BE2C (cell line): ENCODE data around the gene DEUP1.
"Not testable (repeated sequence)": the region's sequence is repeated elsewhere in the genome, so short reads cannot be mapped to it uniquely, and the experiment has no call there.

ENCODE experiments used
- DNase-seq: peaks from one replicate; pipeline ENCODE4 v3.0.0-alpha.2; 2020
- H3K27me3 ChIP-seq: fragments of 250-450 bp; sonication (Bioruptor Pico); 2 replicates; pipeline ENCODE4 v1.5.1; 2020; ENCODE audit warnings: mild to moderate bottlenecking
- H3K36me3 ChIP-seq: fragments of 250-450 bp; sonication (Bioruptor Pico); 2 replicates; pipeline ENCODE4 v1.5.1; 2020; ENCODE audit warnings: mild to moderate bottlenecking
- H3K4me1 ChIP-seq: fragments of 250-450 bp; sonication (Bioruptor Pico); 2 replicates; pipeline ENCODE4 v1.5.1; 2020
- H3K4me3 ChIP-seq: 2 replicates; pipeline ENCODE4 v1.5.1; 2011; ENCODE audit warnings: low read depth, low read length
- H3K9me3 ChIP-seq: fragments of 250-450 bp; sonication (Bioruptor Pico); 2 replicates; pipeline ENCODE4 v1.5.1; 2020
- TF ChIP-seq, protein P1 (sequence below): IDR thresholded peaks from 2 replicates; pipeline ENCODE4 v1.5.1; 2012; ENCODE audit warnings: mild to moderate bottlenecking, low read depth, low read length

Gene DEUP1

DNA sequence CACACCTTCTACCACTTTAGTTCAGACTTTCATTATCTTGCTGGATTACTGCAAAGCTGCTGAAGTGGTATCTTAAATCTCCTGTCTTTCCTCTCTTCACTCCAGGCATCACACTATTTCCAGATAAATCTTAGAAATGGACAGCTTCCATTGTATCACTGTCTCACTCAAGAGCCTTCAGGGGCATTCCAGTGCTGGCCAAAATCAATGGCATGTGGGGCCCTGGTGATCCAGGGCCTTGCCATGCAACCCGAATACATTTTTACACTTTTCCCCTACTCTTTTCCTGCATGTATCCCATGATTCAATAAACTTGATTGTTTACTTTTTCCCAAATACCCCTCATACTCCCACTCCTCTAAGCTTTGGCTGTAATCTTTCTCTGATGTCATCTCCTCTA is 39.4 kb upstream of the DEUP1 start:
- no peak for DNase-seq
- H3K4me3 ChIP-seq = no peak overlapping the region
- H3K36me3 ChIP-seq = no peaks in the 10 kb centered on the region
- H3K9me3 ChIP-seq = no peaks in the 10 kb centered on the region
- no peaks in the 10 kb centered on the region for H3K27me3 ChIP-seq
- H3K4me1 ChIP-seq = peaks cover 17% of the 10 kb centered on the region
- TF ChIP-seq, protein P1, sequence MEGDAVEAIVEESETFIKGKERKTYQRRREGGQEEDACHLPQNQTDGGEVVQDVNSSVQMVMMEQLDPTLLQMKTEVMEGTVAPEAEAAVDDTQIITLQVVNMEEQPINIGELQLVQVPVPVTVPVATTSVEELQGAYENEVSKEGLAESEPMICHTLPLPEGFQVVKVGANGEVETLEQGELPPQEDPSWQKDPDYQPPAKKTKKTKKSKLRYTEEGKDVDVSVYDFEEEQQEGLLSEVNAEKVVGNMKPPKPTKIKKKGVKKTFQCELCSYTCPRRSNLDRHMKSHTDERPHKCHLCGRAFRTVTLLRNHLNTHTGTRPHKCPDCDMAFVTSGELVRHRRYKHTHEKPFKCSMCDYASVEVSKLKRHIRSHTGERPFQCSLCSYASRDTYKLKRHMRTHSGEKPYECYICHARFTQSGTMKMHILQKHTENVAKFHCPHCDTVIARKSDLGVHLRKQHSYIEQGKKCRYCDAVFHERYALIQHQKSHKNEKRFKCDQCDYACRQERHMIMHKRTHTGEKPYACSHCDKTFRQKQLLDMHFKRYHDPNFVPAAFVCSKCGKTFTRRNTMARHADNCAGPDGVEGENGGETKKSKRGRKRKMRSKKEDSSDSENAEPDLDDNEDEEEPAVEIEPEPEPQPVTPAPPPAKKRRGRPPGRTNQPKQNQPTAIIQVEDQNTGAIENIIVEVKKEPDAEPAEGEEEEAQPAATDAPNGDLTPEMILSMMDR = no peak

DNA sequence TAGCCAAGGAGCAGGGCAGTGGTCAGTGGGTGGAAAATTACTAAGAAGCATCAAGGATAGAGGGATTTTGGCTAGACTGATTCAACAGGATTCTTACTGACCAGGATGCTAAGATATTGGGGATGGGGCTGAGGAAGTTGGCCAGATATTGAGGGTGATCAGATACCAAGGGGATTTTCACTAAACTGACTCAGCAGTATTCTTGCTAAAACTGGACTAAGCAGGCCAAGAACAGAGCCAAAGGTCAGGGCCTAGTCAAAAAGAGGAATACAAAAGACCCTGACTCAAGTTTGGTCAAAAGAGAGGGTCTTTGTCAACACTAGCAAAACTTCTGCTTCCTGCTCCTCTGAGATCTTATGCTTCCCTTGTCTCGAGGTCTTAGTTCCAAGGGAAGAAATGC is 38.6 kb upstream of the DEUP1 start:
- no peak overlapping the region for H3K4me3 ChIP-seq
- TF ChIP-seq, protein P1 = no peak
- peaks cover 22% of the 10 kb centered on the region for H3K4me1 ChIP-seq
- no peaks in the 10 kb centered on the region for H3K36me3 ChIP-seq
- no peaks in the 10 kb centered on the region for H3K27me3 ChIP-seq
- no peak for DNase-seq
- no peaks in the 10 kb centered on the region for H3K9me3 ChIP-seq

DNA sequence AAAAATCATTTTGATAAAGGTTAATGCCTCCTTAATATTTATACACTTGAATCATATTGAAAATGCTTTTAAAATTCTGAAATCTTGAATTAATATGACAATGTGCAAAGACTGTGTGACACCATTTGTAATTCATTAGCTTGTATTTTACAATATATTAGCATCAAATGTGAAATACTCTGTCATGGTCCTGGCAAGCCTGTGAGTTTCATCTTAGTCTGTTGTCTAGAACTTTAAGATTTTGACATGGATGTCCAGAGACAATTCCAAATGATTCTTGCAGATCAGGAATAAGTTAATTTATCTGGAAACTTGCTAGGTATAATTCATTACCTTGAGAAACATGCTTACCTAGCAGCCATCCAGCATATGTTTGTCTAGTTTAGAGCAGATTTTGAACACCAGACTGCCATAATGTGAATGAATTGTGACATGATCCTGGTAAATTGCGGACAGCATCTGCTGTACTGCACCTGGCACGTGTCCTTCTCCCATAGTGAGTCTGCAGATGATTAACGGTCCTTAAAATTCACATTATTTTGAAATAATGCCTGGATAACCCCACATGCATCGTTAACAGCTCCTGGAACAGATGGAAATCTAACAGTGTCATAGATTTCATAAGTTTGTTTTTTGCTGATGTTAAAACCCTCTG is 34.5 kb upstream of the DEUP1 start:
- Histone ChIP-seq H3K4me1 (peaks cover 7% of the 10 kb centered on the region), H3K36me3 (no peaks in the 10 kb centered on the region), H3K9me3 (no peaks in the 10 kb centered on the region), H3K27me3 (no peaks in the 10 kb centered on the region), H3K4me3 (no peak overlapping the region)
- DNase-seq = no peak
- TF ChIP-seq, protein P1 = no peak

DNA sequence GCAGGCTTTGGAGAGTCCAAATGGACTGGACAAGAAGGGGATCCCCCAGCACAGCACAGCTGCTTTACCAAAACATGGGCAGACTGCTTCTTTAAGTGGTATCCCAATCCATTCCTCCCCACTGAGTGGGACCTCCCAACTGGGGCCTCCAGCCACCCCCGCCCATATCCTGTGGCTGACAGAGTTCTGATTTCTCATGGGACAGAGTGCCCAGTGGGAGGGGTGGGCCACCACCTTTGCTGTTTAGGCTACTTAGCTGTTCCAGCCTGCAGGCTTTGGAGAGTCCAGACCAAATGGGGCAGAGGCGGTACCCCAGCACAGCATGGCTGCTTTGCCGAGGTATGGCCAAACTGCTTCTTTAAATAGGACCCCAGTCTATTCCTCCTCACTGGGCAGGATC is 26.9 kb upstream of the DEUP1 start:
- no peaks in the 10 kb centered on the region for H3K4me1 ChIP-seq
- H3K36me3 ChIP-seq = no peaks in the 10 kb centered on the region
- TF ChIP-seq, protein P1 = no peak
- DNase-seq = no peak
- no peak overlapping the region for H3K4me3 ChIP-seq
- 0 out of 2 replicates have a peak, but pooled peaks cover 3% of the 10 kb centered on the region for H3K9me3 ChIP-seq
- H3K27me3 ChIP-seq = no peaks in the 10 kb centered on the region

DNA sequence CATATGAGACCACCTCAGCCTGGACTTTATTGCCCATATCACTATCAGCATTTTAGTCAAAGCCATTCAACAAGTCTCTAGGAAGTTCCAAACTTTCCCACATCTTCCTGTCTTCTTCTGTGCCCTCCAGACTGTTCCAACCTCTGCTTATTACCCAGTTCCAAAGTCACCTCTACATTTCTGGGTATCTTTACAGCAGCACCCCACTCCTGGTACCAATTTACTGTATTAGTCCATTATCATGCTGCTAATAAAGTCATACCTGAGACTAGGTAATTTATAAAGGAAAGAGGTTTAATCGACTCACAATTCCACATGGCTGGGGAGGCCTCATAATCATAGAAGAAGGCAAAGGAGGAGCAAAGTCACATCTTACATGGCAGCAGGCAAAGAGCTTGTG is 16.1 kb upstream of the DEUP1 start:
- not testable (repeated sequence) for DNase-seq, H3K4me1 ChIP-seq, H3K9me3 ChIP-seq, H3K4me3 ChIP-seq, H3K36me3 ChIP-seq, H3K27me3 ChIP-seq

DNA sequence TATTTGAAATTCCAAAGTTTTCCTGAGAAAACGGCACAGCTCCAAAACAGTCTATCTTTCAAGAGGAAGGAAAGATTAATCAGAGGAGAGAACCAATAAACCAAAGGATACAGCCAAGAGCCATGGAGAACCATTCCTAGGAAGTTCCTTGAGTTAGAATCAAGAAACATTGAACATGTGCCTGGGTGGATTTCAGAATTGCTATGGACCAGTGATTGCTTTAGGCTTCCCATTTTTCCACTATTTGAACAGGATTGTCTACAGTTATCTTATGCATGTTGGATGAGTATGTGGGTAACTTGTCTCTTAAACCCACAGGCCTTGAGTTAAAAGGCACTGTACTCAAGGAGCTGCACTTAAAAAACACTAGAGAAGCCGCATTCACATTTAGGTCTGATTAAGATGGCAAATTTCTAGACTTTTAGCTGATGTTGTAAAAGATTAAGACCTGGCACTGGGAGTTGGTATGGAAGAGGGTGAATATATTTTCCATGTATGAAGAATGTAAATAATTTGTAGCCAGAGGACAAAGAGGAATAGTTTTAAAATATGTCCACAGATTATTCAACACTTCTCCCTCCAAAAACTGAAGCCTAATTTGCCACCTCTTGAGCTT is 11.2 kb upstream of the DEUP1 start:
- DNase-seq = no peak
- Histone ChIP-seq H3K36me3 (no peaks in the 10 kb centered on the region), H3K4me3 (no peak overlapping the region), H3K4me1 (no peaks in the 10 kb centered on the region; the same call in 1 of the 2 replicates), H3K27me3 (no peaks in the 10 kb centered on the region), H3K9me3 (no peaks in the 10 kb centered on the region; the same call in none of the 2 replicates)
- TF ChIP-seq, protein P1 = no peak
